Measurements from ENCODE around the gene POC1A.

The POC1A gene

DNA sequence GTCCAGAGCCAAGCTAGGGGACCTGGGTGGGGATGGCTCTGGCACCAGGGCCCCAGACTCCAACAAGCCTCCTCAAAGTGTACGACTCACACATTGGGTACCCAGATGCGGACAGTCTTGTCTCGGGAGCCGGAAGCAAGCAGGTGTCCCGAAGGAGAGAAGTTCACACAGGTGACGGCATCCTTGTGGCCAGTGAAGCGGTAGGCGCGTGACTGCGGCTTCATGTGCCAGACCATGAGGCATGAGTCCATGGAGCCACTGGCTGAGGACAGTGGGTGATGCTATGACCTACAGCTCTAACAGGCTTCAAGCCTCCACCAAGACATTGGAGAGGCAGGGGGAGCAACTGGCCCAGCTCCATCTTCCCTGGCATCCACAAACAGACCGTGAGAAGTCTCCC is 4.5 kb downstream of the POC1A start:
- H3K36me3 ChIP-seq: no peaks in the 10 kb centered on the region
- no peaks in the 10 kb centered on the region for H3K27me3 ChIP-seq
- H3K4me1 ChIP-seq: peaks cover 0 to 11% (median 10%) of the 10 kb centered on the region in 4 donors
- intact Hi-C loops (cut with DNase I; ENCODE audit: low total_unique reads): no loop called here
- H3K9me3 ChIP-seq: no peaks in the 10 kb centered on the region
- no peak overlapping the region for H3K4me3 ChIP-seq
- H3K27ac ChIP-seq: no peak overlapping the region
- DNase-seq: no peak
- TF ChIP-seq, protein P1, sequence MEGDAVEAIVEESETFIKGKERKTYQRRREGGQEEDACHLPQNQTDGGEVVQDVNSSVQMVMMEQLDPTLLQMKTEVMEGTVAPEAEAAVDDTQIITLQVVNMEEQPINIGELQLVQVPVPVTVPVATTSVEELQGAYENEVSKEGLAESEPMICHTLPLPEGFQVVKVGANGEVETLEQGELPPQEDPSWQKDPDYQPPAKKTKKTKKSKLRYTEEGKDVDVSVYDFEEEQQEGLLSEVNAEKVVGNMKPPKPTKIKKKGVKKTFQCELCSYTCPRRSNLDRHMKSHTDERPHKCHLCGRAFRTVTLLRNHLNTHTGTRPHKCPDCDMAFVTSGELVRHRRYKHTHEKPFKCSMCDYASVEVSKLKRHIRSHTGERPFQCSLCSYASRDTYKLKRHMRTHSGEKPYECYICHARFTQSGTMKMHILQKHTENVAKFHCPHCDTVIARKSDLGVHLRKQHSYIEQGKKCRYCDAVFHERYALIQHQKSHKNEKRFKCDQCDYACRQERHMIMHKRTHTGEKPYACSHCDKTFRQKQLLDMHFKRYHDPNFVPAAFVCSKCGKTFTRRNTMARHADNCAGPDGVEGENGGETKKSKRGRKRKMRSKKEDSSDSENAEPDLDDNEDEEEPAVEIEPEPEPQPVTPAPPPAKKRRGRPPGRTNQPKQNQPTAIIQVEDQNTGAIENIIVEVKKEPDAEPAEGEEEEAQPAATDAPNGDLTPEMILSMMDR (IDR thresholded peaks at IDR 0.05): no peak

DNA sequence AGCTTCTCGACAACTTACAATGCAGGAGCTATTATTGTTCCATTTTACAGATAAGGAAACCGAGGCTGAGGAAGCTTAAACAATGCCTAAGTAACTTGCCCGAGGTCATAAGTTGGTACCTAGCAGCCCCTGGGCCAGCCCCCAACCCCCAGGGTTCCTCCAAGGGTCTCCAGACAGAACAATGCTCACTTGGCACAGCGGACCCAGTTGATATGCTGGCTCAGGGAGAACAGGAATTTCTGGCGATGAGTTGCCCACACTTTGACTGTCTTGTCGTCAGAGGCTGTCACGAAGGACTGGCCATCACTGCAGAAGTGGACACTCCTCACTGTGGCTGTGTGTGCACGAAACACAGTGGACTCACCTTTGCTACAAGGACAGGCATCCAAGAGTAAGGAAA is 5.2 kb downstream of the POC1A start:
- no peak overlapping the region for H3K27ac ChIP-seq
- no peak for DNase-seq
- H3K9me3 ChIP-seq: no peaks in the 10 kb centered on the region
- peaks cover 0 to 10% (median 9%) of the 10 kb centered on the region in 4 donors for H3K4me1 ChIP-seq
- intact Hi-C loops (cut with DNase I; ENCODE audit: low total_unique reads): no loop called here
- no peaks in the 10 kb centered on the region for H3K27me3 ChIP-seq
- TF ChIP-seq, protein P1 (IDR thresholded peaks at IDR 0.05): no peak
- no peaks in the 10 kb centered on the region for H3K36me3 ChIP-seq
- no peak overlapping the region for H3K4me3 ChIP-seq

DNA sequence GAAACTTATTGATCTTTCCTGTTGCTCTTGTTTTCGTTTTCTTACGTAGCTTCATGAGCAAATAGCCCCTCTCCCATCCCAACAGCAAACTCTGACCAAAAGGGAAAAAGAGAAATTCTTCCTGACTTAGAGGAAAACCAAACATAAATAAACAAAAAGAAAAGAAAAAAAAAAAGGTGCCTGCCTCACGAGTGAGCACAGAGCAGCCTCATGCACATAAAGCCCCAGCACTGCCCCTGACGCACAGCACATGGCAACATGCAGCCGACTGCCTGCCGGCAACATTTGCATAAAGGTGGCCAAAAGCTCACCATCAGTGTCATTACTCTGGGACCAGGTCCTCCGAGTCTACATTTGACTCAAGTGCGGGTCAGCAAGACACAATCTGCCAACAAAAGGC is 6.4 kb downstream of the POC1A start:
- no peaks in the 10 kb centered on the region for H3K9me3 ChIP-seq
- no peak for DNase-seq
- intact Hi-C loops (cut with DNase I; ENCODE audit: low total_unique reads): no loop called here
- peaks cover 0 to 3% (median 0%) of the 10 kb centered on the region in 4 donors for H3K4me1 ChIP-seq
- TF ChIP-seq, protein P1 (IDR thresholded peaks at IDR 0.05): no peak
- H3K4me3 ChIP-seq: no peak overlapping the region
- H3K36me3 ChIP-seq: no peaks in the 10 kb centered on the region
- H3K27me3 ChIP-seq: no peaks in the 10 kb centered on the region
- no peak overlapping the region for H3K27ac ChIP-seq

DNA sequence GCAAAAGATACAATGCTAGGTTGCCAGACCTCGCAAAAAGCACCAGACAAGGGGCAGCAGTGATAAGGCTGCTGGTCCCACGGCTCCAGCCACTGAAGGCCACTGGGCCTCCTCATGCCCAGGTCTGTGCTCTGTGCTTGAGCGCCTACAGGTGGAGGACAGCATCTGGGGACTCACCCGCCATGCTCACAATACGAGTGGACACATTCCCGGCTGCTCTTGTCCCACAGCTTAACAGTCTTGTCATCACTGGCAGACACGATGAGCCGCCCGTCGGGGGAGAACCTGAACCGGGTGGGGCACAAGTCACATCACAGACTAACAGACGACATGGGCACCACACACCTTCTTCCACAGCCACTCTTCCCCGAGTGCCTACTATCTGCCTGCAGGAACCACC is 7.4 kb downstream of the POC1A start:
- peaks cover 0 to 3% (median 0%) of the 10 kb centered on the region in 4 donors for H3K4me1 ChIP-seq
- intact Hi-C loops (cut with DNase I; ENCODE audit: low total_unique reads): no loop called here
- no peaks in the 10 kb centered on the region for H3K9me3 ChIP-seq
- TF ChIP-seq, protein P1 (IDR thresholded peaks at IDR 0.05): no peak
- no peaks in the 10 kb centered on the region for H3K36me3 ChIP-seq
- no peak for DNase-seq
- no peak overlapping the region for H3K27ac ChIP-seq
- H3K4me3 ChIP-seq: no peak overlapping the region
- no peaks in the 10 kb centered on the region for H3K27me3 ChIP-seq

DNA sequence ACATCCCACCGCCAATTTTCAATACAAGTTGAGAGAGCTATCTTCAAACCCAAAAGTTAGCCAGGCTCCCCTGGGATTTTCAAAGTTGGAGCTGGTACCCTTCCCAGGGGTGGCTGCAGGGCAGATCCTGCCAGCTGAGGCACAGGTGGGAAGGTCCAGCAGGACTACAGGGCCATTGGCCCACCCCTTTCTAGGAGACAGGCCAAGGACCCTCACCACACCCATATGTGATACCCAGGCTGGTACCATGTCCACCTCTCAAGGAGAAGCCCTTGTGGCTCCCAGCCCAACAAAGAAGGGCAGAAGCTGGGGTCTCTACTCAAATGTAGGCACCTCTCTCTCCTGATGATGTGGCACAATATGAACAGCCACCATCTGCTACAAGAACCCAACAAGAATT is 8.0 kb downstream of the POC1A start:
- no peaks in the 10 kb centered on the region for H3K9me3 ChIP-seq
- intact Hi-C loops (cut with DNase I; ENCODE audit: low total_unique reads): no loop called here
- no peak for DNase-seq
- peaks cover 0 to 3% (median 0%) of the 10 kb centered on the region in 4 donors for H3K4me1 ChIP-seq
- H3K27me3 ChIP-seq: no peaks in the 10 kb centered on the region
- H3K4me3 ChIP-seq: no peak overlapping the region
- H3K27ac ChIP-seq: no peak overlapping the region
- no peaks in the 10 kb centered on the region for H3K36me3 ChIP-seq
- TF ChIP-seq, protein P1 (IDR thresholded peaks at IDR 0.05): no peak

DNA sequence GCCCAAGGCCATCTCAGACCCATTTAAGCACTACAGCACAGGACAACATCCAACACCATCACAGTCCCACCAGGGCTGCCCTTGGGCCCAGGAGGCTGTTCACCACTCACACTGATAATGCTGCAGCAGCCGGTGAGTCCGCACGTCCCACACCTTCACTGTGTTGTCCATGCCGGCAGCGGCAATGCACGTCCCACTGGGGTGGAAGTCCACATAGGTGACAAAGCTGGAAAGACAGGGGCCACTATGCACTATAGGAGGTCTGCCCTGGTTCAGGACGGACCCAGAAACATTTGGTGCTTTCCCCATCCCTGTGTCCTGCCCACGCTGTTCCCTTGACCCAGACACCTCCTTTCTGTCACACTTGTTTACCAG is 8.5 kb downstream of the POC1A start:
- Histone ChIP-seq H3K4me1 (peaks cover 0 to 3% (median 0%) of the 10 kb centered on the region in 4 donors), H3K4me3 (no peak overlapping the region), H3K27me3 (no peaks in the 10 kb centered on the region), H3K27ac (no peak overlapping the region), H3K9me3 (no peaks in the 10 kb centered on the region), H3K36me3 (no peaks in the 10 kb centered on the region)
- TF ChIP-seq, protein P1 (IDR thresholded peaks at IDR 0.05): no peak
- DNase-seq: no peak
- intact Hi-C loops (cut with DNase I; ENCODE audit: low total_unique reads): no loop called here

Data from tibial artery (tissue), 4 donors.